22Rv1 (cell line): ENCODE measurements around the gene LPCAT2.

ENCODE experiments used
- H3K27ac ChIP-seq: fragments of 450-650 bp; 2 replicates; pipeline ENCODE4 v1.5.1; 2017
- CTCF ChIP-seq: fragments of 450-650 bp; IDR thresholded peaks from 2 replicates; pipeline ENCODE4 v1.5.1; 2017; ENCODE audit warnings: mild to moderate bottlenecking
- ZFX ChIP-seq: fragments of 450-650 bp; IDR thresholded peaks from 2 replicates; pipeline ENCODE4 v1.6.1; 2017; ENCODE audit warnings: antibody characterized with exemption, borderline replicate concordance

Gene LPCAT2

GRCh38 chr16:55534756-55535155, 25.9 kb downstream of the LPCAT2 start:
- TF ChIP-seq ZFX (no peak), CTCF (no peak)
- H3K27ac ChIP-seq, result no peak overlapping the region

- TF ChIP-seq CTCF, result no peak
- no peak for TF ChIP-seq ZFX
- no peak overlapping the region for H3K27ac ChIP-seq
These were observed 30.2 kb downstream of the LPCAT2 start for GRCh38 chr16:55539049-55539448.

- no peak for TF ChIP-seq CTCF
- TF ChIP-seq ZFX, result no peak
- H3K27ac ChIP-seq, result no peak overlapping the region
These were observed 30.6 kb downstream of the LPCAT2 start for GRCh38 chr16:55539488-55539887.

GRCh38 chr16:55540221-55540620, 31.3 kb downstream of the LPCAT2 start:
- TF ChIP-seq ZFX (no peak), CTCF (no peak)
- no peak overlapping the region for H3K27ac ChIP-seq

- TF ChIP-seq ZFX (no peak), CTCF (no peak)
- H3K27ac ChIP-seq, result no peak overlapping the region
These were observed 33.7 kb downstream of the LPCAT2 start for GRCh38 chr16:55542459-55543082.

GRCh38 chr16:55543472-55543871, 34.6 kb downstream of the LPCAT2 start:
- no peak for TF ChIP-seq ZFX
- TF ChIP-seq CTCF, result 0 out of 2 replicates have a peak, but pooled peaks have one; percentile 16
- H3K27ac ChIP-seq, result no peak overlapping the region

- TF ChIP-seq CTCF (no peak), ZFX (no peak)
- no peak overlapping the region for H3K27ac ChIP-seq
These were observed 43.7 kb downstream of the LPCAT2 start for GRCh38 chr16:55552621-55553020.
